HEK293 (cell line): ENCODE results near the gene RND2.
A peak's percentile ranks its signal among the peaks of the same experiment; 100 is the strongest.

Source experiments
- BCL11A ChIP-seq: fragments of 450-650 bp; formaldehyde crosslinking; IDR thresholded peaks from 2 replicates; pipeline ENCODE4 v1.5.1; 2016; ENCODE audit warnings: low read depth, missing biosample characterization, missing genetic modification characterization
- EGR2 ChIP-seq: fragments of 450-650 bp; formaldehyde crosslinking; IDR thresholded peaks from 2 replicates; pipeline ENCODE4 v1.5.1; 2016; ENCODE audit warnings: low read depth, missing biosample characterization, missing genetic modification characterization
- GFI1B ChIP-seq: fragments of 450-650 bp; formaldehyde crosslinking; IDR thresholded peaks from 2 replicates; pipeline ENCODE4 v1.5.1; 2016; ENCODE audit warnings: missing biosample characterization, missing genetic modification characterization
- GLI4 ChIP-seq: fragments of 450-650 bp; formaldehyde crosslinking; IDR thresholded peaks from 2 replicates; pipeline ENCODE4 v1.5.1; 2016; ENCODE audit warnings: missing biosample characterization, missing genetic modification characterization
- KLF1 ChIP-seq: fragments of 450-650 bp; formaldehyde crosslinking; IDR thresholded peaks from 2 replicates; pipeline ENCODE4 v1.5.1; 2016; ENCODE audit warnings: missing biosample characterization, missing genetic modification characterization
- KLF16 ChIP-seq: fragments of 450-650 bp; formaldehyde crosslinking; IDR thresholded peaks from 2 replicates; pipeline ENCODE4 v1.5.1; 2017; ENCODE audit warnings: missing biosample characterization, missing genetic modification characterization
- SCRT2 ChIP-seq: fragments of 450-650 bp; formaldehyde crosslinking; IDR thresholded peaks from 2 replicates; pipeline ENCODE4 v1.5.1; 2016; ENCODE audit warnings: missing biosample characterization, missing genetic modification characterization
- TCF7L2 ChIP-seq: IDR thresholded peaks from 2 replicates; pipeline ENCODE4 v1.6.1; 2011; ENCODE audit warnings: low read depth, mild to moderate bottlenecking, inconsistent platforms, low read length, moderate library complexity, borderline replicate concordance
- WT1 ChIP-seq: fragments of 450-650 bp; formaldehyde crosslinking; IDR thresholded peaks from 2 replicates; pipeline ENCODE4 v1.5.1; 2016; ENCODE audit warnings: missing biosample characterization, missing genetic modification characterization
- YY1 ChIP-seq: fragments of 450-650 bp; formaldehyde crosslinking; IDR thresholded peaks from 2 replicates; pipeline ENCODE4 v1.5.1; 2018; ENCODE audit warnings: missing biosample characterization, missing genetic modification characterization
- ZNF138 ChIP-seq: fragments of 450-650 bp; formaldehyde crosslinking; IDR thresholded peaks from 2 replicates; pipeline ENCODE4 v1.5.1; 2016; ENCODE audit warnings: missing biosample characterization, missing genetic modification characterization, borderline replicate concordance
- ZNF175 ChIP-seq: fragments of 450-650 bp; formaldehyde crosslinking; IDR thresholded peaks from 2 replicates; pipeline ENCODE4 v1.5.1; 2016; ENCODE audit warnings: missing biosample characterization, missing genetic modification characterization
- ZNF19 ChIP-seq: fragments of 450-650 bp; formaldehyde crosslinking; IDR thresholded peaks from 2 replicates; pipeline ENCODE4; 2016; ENCODE audit warnings: missing biosample characterization, missing genetic modification characterization, low read depth
- ZNF2 ChIP-seq: fragments of 450-650 bp; formaldehyde crosslinking; IDR thresholded peaks from 2 replicates; pipeline ENCODE4 v1.5.1; 2016; ENCODE audit warnings: missing biosample characterization, missing genetic modification characterization
- ZNF24 ChIP-seq: fragments of 450-650 bp; formaldehyde crosslinking; IDR thresholded peaks from 2 replicates; pipeline ENCODE4 v1.5.1; 2016; ENCODE audit warnings: missing biosample characterization, missing genetic modification characterization
- ZNF266 ChIP-seq: fragments of 450-650 bp; formaldehyde crosslinking; IDR thresholded peaks from 2 replicates; pipeline ENCODE4 v1.5.1; 2016; ENCODE audit warnings: missing biosample characterization, missing genetic modification characterization, low read depth
- ZNF366 ChIP-seq: fragments of 450-650 bp; formaldehyde crosslinking; conservative IDR thresholded peaks from 2 replicates; pipeline ENCODE4 v1.5.1; 2016; ENCODE audit warnings: missing biosample characterization, missing genetic modification characterization
- ZNF391 ChIP-seq: fragments of 450-650 bp; formaldehyde crosslinking; IDR thresholded peaks from 2 replicates; pipeline ENCODE4 v1.5.1; 2016; ENCODE audit warnings: low read depth, missing biosample characterization, missing genetic modification characterization, borderline replicate concordance
- ZNF423 ChIP-seq: fragments of 450-650 bp; formaldehyde crosslinking; IDR thresholded peaks from 2 replicates; pipeline ENCODE4 v1.5.1; 2016; ENCODE audit warnings: missing biosample characterization, missing genetic modification characterization
- ZNF549 ChIP-seq: fragments of 450-650 bp; IDR thresholded peaks from 2 replicates; pipeline ENCODE4 v1.5.1; 2018; ENCODE audit warnings: missing biosample characterization, missing genetic modification characterization, mild to moderate bottlenecking, inconsistent platforms, moderate library complexity
- ZNF558 ChIP-seq: fragments of 450-650 bp; formaldehyde crosslinking; IDR thresholded peaks from 2 replicates; pipeline ENCODE4 v1.5.1; 2016; ENCODE audit warnings: missing biosample characterization, missing genetic modification characterization
- ZNF610 ChIP-seq: fragments of 450-650 bp; formaldehyde crosslinking; IDR thresholded peaks from 2 replicates; pipeline ENCODE4 v1.5.1; 2016; ENCODE audit warnings: missing biosample characterization, missing genetic modification characterization, borderline replicate concordance
- ZNF626 ChIP-seq: fragments of 450-650 bp; sonication (Bioruptor Pico); formaldehyde crosslinking; IDR thresholded peaks from 2 replicates; pipeline ENCODE4 v1.5.1; 2018; ENCODE audit warnings: missing biosample characterization, missing genetic modification characterization, inconsistent platforms
- ZNF629 ChIP-seq: fragments of 450-650 bp; formaldehyde crosslinking; IDR thresholded peaks from 2 replicates; pipeline ENCODE4 v1.5.1; 2017; ENCODE audit warnings: missing biosample characterization, missing genetic modification characterization
- ZNF660 ChIP-seq: fragments of 450-650 bp; IDR thresholded peaks from 2 replicates; pipeline ENCODE4 v1.5.1; 2018; ENCODE audit warnings: missing biosample characterization, mild to moderate bottlenecking, missing genetic modification characterization
- ZNF664 ChIP-seq: fragments of 450-650 bp; formaldehyde crosslinking; IDR thresholded peaks from 2 replicates; pipeline ENCODE4 v1.5.1; 2016; ENCODE audit warnings: missing biosample characterization, missing genetic modification characterization
- ZNF670 ChIP-seq: fragments of 450-650 bp; formaldehyde crosslinking; IDR thresholded peaks from 2 replicates; pipeline ENCODE4 v1.5.1; 2016; ENCODE audit warnings: missing biosample characterization, missing genetic modification characterization, low read depth
- ZNF677 ChIP-seq: fragments of 450-650 bp; IDR thresholded peaks from 2 replicates; pipeline ENCODE4 v1.5.0; 2018; ENCODE audit warnings: missing biosample characterization, mild to moderate bottlenecking, missing genetic modification characterization, moderate library complexity
- ZNF692 ChIP-seq: fragments of 450-650 bp; formaldehyde crosslinking; IDR thresholded peaks from 2 replicates; pipeline ENCODE4 v1.5.1; 2016; ENCODE audit warnings: missing biosample characterization, missing genetic modification characterization
- ZNF707 ChIP-seq: fragments of 450-650 bp; formaldehyde crosslinking; IDR thresholded peaks from 2 replicates; pipeline ENCODE4 v1.5.1; 2016; ENCODE audit warnings: missing biosample characterization, missing genetic modification characterization
- ZNF785 ChIP-seq: fragments of 450-650 bp; formaldehyde crosslinking; IDR thresholded peaks from 2 replicates; pipeline ENCODE4 v1.5.1; 2016; ENCODE audit warnings: missing biosample characterization, missing genetic modification characterization
- ZNF791 ChIP-seq: fragments of 450-650 bp; formaldehyde crosslinking; IDR thresholded peaks from 2 replicates; pipeline ENCODE4 v1.5.1; 2016; ENCODE audit warnings: missing biosample characterization, missing genetic modification characterization
- ZNF830 ChIP-seq: fragments of 450-650 bp; IDR thresholded peaks from 2 replicates; pipeline ENCODE4 v1.5.0; 2018; ENCODE audit warnings: missing biosample characterization, missing genetic modification characterization, low read depth, mild to moderate bottlenecking, moderate library complexity
- TF ChIP-seq, protein P1 (sequence below): fragments of 450-650 bp; formaldehyde crosslinking; IDR thresholded peaks from 2 replicates; pipeline ENCODE4 v1.5.1; 2017; ENCODE audit warnings: missing biosample characterization, missing genetic modification characterization
- TF ChIP-seq, protein P2 (sequence below): fragments of 450-650 bp; formaldehyde crosslinking; IDR thresholded peaks from 2 replicates; pipeline ENCODE4 v1.5.1; 2016; ENCODE audit warnings: missing biosample characterization, missing genetic modification characterization

RND2 gene

DNA sequence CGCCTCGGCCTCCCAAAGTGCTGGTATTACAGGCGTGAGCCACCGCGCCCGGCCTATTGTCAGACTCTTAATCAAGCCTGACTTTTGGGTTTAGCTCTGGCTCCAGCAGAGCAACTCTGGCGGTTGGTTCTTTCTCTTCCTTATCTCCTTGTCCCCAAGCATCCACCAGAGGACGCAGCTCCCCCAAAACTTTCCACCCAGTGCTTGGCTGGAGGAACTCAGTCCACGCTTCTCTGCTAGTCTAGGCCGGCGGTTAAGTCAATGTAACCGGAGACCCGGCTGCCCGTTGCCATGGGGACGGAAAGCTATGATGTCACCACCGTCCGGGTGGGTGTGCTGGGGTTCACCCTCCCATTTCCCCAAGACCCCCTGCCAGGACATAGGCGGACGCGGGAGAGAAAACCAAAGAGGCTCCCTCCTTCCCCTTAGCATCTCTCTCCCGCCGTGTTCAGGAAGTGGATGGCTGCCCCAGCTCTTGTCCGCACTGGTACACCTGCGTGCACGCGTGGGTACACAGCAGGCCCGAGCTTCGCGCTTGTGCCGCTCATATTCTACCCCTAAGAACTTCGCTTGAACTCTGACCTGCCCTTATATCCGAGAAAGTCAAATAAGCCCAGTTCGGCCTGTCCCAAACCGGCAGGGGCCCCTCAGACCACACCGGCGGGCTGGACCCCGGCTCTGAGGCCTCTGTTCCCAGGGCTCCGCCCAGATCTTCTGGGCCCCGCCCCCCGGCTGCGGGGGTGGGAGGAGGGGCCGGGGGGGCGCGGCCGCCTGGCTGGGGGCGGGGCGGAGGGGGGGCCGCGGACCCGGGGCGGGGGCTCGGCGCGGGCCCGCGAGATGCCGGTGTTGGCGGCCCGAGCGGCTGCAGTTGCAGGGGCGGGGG is at the start of gene RND2 (continued):
- 0 out of 2 replicates have a peak, but pooled peaks have one; percentile 46 for TF ChIP-seq KLF16 (tag by site-specific recombination)
- no peak for TF ChIP-seq ZNF549
- TF ChIP-seq EGR2: peak; percentile 39; the same call in 1 of the 2 replicates
- no peak for TF ChIP-seq ZNF175 (tag by site-specific recombination)
- peak; percentile 86 for TF ChIP-seq ZNF24 (tag by site-specific recombination)
- no peak for TF ChIP-seq ZNF830 (tag by site-specific recombination)
- peak; percentile 57; the same call in 1 of the 2 replicates for TF ChIP-seq KLF1
- TF ChIP-seq ZNF558 (tag by site-specific recombination): peak; percentile 44; the same call in 1 of the 2 replicates
- TF ChIP-seq ZNF670 (tag by site-specific recombination): no peak
- TF ChIP-seq YY1 (tag by site-specific recombination): 0 out of 2 replicates have a peak, but pooled peaks have one; percentile 13
- TF ChIP-seq TCF7L2: no peak
- TF ChIP-seq ZNF660 (tag by site-specific recombination): no peak
- peak; percentile 59; the same call in 1 of the 2 replicates for TF ChIP-seq ZNF391 (tag by site-specific recombination)
- TF ChIP-seq ZNF626 (tag by site-specific recombination): no peak
- no peak for TF ChIP-seq ZNF138 (tag by site-specific recombination)
- no peak for TF ChIP-seq GFI1B
- TF ChIP-seq BCL11A: peak; percentile 70; the same call in 1 of the 2 replicates
- TF ChIP-seq ZNF664: no peak
- TF ChIP-seq ZNF19 (tag by site-specific recombination): no peak
- TF ChIP-seq, protein P1, sequence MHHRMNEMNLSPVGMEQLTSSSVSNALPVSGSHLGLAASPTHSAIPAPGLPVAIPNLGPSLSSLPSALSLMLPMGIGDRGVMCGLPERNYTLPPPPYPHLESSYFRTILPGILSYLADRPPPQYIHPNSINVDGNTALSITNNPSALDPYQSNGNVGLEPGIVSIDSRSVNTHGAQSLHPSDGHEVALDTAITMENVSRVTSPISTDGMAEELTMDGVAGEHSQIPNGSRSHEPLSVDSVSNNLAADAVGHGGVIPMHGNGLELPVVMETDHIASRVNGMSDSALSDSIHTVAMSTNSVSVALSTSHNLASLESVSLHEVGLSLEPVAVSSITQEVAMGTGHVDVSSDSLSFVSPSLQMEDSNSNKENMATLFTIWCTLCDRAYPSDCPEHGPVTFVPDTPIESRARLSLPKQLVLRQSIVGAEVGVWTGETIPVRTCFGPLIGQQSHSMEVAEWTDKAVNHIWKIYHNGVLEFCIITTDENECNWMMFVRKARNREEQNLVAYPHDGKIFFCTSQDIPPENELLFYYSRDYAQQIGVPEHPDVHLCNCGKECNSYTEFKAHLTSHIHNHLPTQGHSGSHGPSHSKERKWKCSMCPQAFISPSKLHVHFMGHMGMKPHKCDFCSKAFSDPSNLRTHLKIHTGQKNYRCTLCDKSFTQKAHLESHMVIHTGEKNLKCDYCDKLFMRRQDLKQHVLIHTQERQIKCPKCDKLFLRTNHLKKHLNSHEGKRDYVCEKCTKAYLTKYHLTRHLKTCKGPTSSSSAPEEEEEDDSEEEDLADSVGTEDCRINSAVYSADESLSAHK (tag by site-specific recombination): no peak
- TF ChIP-seq ZNF2 (tag by site-specific recombination): no peak; the same call in 1 of the 2 replicates
- peak; percentile 96 for TF ChIP-seq ZNF629 (tag by site-specific recombination)
- peak; percentile 75; the same call in 1 of the 2 replicates for TF ChIP-seq ZNF423 (tag by site-specific recombination)
- TF ChIP-seq ZNF692 (tag by site-specific recombination): peak; percentile 35; the same call in 1 of the 2 replicates
- TF ChIP-seq ZNF677 (tag by site-specific recombination): 0 out of 2 replicates have a peak, but pooled peaks have one; percentile 45
- peak; percentile 78; the same call in 1 of the 2 replicates for TF ChIP-seq ZNF610 (tag by site-specific recombination)
- TF ChIP-seq, protein P2, sequence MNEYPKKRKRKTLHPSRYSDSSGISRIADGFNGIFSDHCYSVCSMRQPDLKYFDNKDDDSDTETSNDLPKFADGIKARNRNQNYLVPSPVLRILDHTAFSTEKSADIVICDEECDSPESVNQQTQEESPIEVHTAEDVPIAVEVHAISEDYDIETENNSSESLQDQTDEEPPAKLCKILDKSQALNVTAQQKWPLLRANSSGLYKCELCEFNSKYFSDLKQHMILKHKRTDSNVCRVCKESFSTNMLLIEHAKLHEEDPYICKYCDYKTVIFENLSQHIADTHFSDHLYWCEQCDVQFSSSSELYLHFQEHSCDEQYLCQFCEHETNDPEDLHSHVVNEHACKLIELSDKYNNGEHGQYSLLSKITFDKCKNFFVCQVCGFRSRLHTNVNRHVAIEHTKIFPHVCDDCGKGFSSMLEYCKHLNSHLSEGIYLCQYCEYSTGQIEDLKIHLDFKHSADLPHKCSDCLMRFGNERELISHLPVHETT: no peak
- no peak for TF ChIP-seq ZNF791 (tag by site-specific recombination)
- peak; percentile 75 for TF ChIP-seq WT1
- peak; percentile 59 for TF ChIP-seq ZNF366 (tag by site-specific recombination)
- TF ChIP-seq ZNF266 (tag by site-specific recombination): no peak
- TF ChIP-seq GLI4: no peak
- no peak for TF ChIP-seq ZNF707
- no peak for TF ChIP-seq ZNF785 (tag by site-specific recombination)
- no peak for TF ChIP-seq SCRT2
